Mammary epithelial cell (primary cell): ENCODE results near the gene AUTS2.

Source experiments
- EZH2 ChIP-seq: IDR thresholded peaks from 2 replicates; pipeline ENCODE4 v1.6.1; 2012; ENCODE audit warnings: low read length, inconsistent platforms, borderline replicate concordance
- TF ChIP-seq, protein P1 (sequence below), 2 donors: IDR thresholded peaks in 1 of 2; conservative IDR thresholded peaks in 1 of 2; 2 replicates each; pipeline ENCODE4 v1.5.1; 2011 to 2012; ENCODE audit warnings: inconsistent platforms in 2 of 2, low read length in 2 of 2, mild to moderate bottlenecking in 2 of 2, control low read depth in 1 of 2, low read depth in 1 of 2; ENCODE audit not compliant: insufficient read depth in 1 of 2; ENCODE audit errors: extremely low read depth in 1 of 2

GRCh38 chr7:70553364-70553763, 955.1 kb downstream of the AUTS2 start:
- TF ChIP-seq, protein P1, sequence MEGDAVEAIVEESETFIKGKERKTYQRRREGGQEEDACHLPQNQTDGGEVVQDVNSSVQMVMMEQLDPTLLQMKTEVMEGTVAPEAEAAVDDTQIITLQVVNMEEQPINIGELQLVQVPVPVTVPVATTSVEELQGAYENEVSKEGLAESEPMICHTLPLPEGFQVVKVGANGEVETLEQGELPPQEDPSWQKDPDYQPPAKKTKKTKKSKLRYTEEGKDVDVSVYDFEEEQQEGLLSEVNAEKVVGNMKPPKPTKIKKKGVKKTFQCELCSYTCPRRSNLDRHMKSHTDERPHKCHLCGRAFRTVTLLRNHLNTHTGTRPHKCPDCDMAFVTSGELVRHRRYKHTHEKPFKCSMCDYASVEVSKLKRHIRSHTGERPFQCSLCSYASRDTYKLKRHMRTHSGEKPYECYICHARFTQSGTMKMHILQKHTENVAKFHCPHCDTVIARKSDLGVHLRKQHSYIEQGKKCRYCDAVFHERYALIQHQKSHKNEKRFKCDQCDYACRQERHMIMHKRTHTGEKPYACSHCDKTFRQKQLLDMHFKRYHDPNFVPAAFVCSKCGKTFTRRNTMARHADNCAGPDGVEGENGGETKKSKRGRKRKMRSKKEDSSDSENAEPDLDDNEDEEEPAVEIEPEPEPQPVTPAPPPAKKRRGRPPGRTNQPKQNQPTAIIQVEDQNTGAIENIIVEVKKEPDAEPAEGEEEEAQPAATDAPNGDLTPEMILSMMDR (conservative IDR thresholded peaks at IDR 0.05 in 1 of 2, IDR thresholded peaks at IDR 0.05 in 1 of 2; ENCODE audit: extremely low read depth in 1 of 2, insufficient read depth in 1 of 2, low read depth in 1 of 2, low read length in 2 of 2) = no peak
- TF ChIP-seq EZH2 = no peak
